Erythroblast (primary cell): Measurements from ENCODE around the gene SHISA3.

Experiments used
- DNase-seq, 2 experiments: peaks; one replicate each; lab custom pipeline; 2025; lab: John Stamatoyannopoulos, UW
- GATA1 ChIP-seq: IDR thresholded peaks from 2 replicates; pipeline ENCODE4 v1.6.1; 2011; ENCODE audit warnings: low read depth, mild to moderate bottlenecking, control low read depth, low read length, moderate library complexity
- POLR2A ChIP-seq: IDR thresholded peaks from 2 replicates; pipeline ENCODE4 v1.6.1; 2011; ENCODE audit warnings: mild to moderate bottlenecking, low read length

The SHISA3 gene

GRCh38 chr4:42440083-42440482 lies 42.8 kb downstream of the SHISA3 start:
- no peak for TF ChIP-seq POLR2A
- TF ChIP-seq GATA1, result no peak
- DNase-seq, result no peak

GRCh38 chr4:42442601-42443000 lies 45.3 kb downstream of the SHISA3 start:
- TF ChIP-seq POLR2A (no peak), GATA1 (no peak)

GRCh38 chr4:42445038-42445437 lies 47.8 kb downstream of the SHISA3 start:
- no peak for DNase-seq
- TF ChIP-seq POLR2A, result no peak
- no peak for TF ChIP-seq GATA1

More at GRCh38 chr4:42442601-42443000, 45.3 kb downstream of the SHISA3 start:
- DNase-seq, result no peak

- DNase-seq, result no peak
- TF ChIP-seq GATA1 (no peak), POLR2A (no peak)
Measured at GRCh38 chr4:42446823-42447222, 49.5 kb downstream of the SHISA3 start.
